Breast epithelium (tissue), 3 donors: Measurements from ENCODE around the gene ABTB2.

Source experiments
- POLR2A ChIP-seq: fragments of 450-650 bp; IDR thresholded peaks from one replicate; pipeline ENCODE4 v1.6.1; 2016; ENCODE audit warnings: antibody characterized with exemption, mild to moderate bottlenecking, moderate library complexity
- POLR2AphosphoS5 ChIP-seq, 3 donors: sonication (generic); formaldehyde crosslinking; IDR thresholded peaks; one replicate each; pipeline ENCODE4 v1.6.1; 2017; ENCODE audit warnings: antibody characterized with exemption in 3 of 3
- TF ChIP-seq, protein P1 (sequence below), 3 donors: fragments of 450-650 bp; IDR thresholded peaks; one replicate each; pipeline ENCODE4 v1.5.1; 2016 to 2017; ENCODE audit warnings: antibody characterized with exemption in 3 of 3, mild to moderate bottlenecking in 3 of 3, moderate library complexity in 3 of 3

DNA sequence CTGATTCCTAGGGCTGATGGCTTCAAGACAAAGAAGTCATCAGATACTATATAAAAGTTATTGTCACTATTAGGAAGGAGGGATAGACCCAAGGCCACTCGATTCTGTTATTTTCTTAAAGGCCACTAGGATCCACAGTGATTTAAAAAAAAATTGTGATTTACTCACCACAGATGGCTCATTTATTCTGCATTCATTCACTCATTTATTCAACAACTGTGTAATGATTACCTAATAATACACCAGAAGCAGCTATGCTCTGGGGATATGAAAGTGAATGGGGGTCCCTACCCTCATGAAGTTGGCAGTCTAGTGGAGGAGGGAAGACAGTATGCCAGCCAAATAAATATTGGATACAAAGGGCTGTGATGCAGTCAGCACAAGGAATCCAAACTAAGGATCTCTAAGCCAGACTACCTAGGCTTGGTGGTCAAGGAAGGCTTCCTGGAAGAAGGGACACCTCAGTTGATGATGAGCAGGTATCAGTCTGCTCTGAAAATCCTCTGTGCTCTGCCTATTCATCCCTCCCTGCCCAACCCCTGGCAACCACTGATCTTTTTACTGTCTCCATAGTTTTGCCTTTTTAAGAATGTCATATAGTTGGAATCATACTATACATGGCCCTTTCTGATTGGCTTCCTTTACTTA lies 141.9 kb downstream of the ABTB2 start:
- TF ChIP-seq, protein P1, sequence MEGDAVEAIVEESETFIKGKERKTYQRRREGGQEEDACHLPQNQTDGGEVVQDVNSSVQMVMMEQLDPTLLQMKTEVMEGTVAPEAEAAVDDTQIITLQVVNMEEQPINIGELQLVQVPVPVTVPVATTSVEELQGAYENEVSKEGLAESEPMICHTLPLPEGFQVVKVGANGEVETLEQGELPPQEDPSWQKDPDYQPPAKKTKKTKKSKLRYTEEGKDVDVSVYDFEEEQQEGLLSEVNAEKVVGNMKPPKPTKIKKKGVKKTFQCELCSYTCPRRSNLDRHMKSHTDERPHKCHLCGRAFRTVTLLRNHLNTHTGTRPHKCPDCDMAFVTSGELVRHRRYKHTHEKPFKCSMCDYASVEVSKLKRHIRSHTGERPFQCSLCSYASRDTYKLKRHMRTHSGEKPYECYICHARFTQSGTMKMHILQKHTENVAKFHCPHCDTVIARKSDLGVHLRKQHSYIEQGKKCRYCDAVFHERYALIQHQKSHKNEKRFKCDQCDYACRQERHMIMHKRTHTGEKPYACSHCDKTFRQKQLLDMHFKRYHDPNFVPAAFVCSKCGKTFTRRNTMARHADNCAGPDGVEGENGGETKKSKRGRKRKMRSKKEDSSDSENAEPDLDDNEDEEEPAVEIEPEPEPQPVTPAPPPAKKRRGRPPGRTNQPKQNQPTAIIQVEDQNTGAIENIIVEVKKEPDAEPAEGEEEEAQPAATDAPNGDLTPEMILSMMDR (IDR thresholded peaks at IDR 0.05): no peak
- TF ChIP-seq POLR2A (no peak), POLR2AphosphoS5 (IDR thresholded peaks at IDR 0.05) (no peak)
